Activated T-cell treated with anti-CD3 and anti-CD28 coated beads, Interleukin-2, amount 50 U/mL, for 72 hours (primary cell): ENCODE data around the gene FHDC1. TPM values are rescaled to one million over a fixed set of nuclear protein-coding genes. Genes with fewer than 3 reads are reported as not detected.

Experiments used
- ATAC-seq, 2 donors: fragments of 150-1000 bp; cut with Tn5 transposase; replicated peaks in 1 of 2; 2 replicates each; pipeline ENCODE4 v1.10.0; 2021; ENCODE audit warnings: moderate library complexity in 2 of 2, mild to moderate bottlenecking in 1 of 2
- DNase-seq, 2 donors: peaks; one replicate each; pipeline ENCODE4 v3.0.0; 2021 to 2022; ENCODE audit warnings: mixed read lengths in 1 of 2
- H3K27ac Mint-ChIP-seq: one replicate; pipeline ENCODE4 v1.8.0; 2022; ENCODE audit warnings: mild to moderate bottlenecking, moderate library complexity, mixed read lengths
- H3K27me3 Mint-ChIP-seq: one replicate; pipeline ENCODE4 v1.8.0; 2022; ENCODE audit warnings: low read depth, mixed read lengths
- H3K36me3 Mint-ChIP-seq, 2 donors: one replicate each; pipeline ENCODE4 v1.8.0; 2022; ENCODE audit warnings: mixed read lengths in 2 of 2, mild to moderate bottlenecking in 1 of 2; ENCODE audit not compliant: insufficient read depth in 2 of 2
- H3K4me1 Mint-ChIP-seq: one replicate; pipeline ENCODE4 v1.8.0; 2022; ENCODE audit warnings: low read depth, mixed read lengths
- H3K4me3 Mint-ChIP-seq, 2 donors: one replicate each; pipeline ENCODE4 v1.8.0; 2022; ENCODE audit warnings: mild to moderate bottlenecking in 2 of 2, mixed read lengths in 2 of 2, moderate library complexity in 2 of 2
- H3K9me3 Mint-ChIP-seq, 2 donors: one replicate each; pipeline ENCODE4 v1.8.0; 2022; ENCODE audit warnings: mixed read lengths in 2 of 2
- total RNA-seq, 2 donors: library from RNA; stranded (reverse); gene quantifications; one replicate each; pipeline ENCODE4 v1.2.3, GENCODE V29; 2022

Gene FHDC1
- total RNA-seq, 2 donors from 2014 or later = 0.10 to 0.14 TPM

- H3K9me3 Mint-ChIP-seq = no peaks in the 10 kb centered on the region
- ATAC-seq (no peak), DNase-seq (no peak)
- no peak overlapping the region for H3K4me3 Mint-ChIP-seq
- no peaks in the 10 kb centered on the region for H3K27me3 Mint-ChIP-seq
- H3K27ac Mint-ChIP-seq = no peak overlapping the region
- no peaks in the 10 kb centered on the region for H3K36me3 Mint-ChIP-seq
- no peaks in the 10 kb centered on the region for H3K4me1 Mint-ChIP-seq
Observed at GRCh38 chr4:152953514-152953913, 17.4 kb downstream of the FHDC1 start.

- no peaks in the 10 kb centered on the region for H3K27me3 Mint-ChIP-seq
- H3K9me3 Mint-ChIP-seq = no peaks in the 10 kb centered on the region
- H3K4me1 Mint-ChIP-seq = no peaks in the 10 kb centered on the region
- DNase-seq (no peak), ATAC-seq (no peak)
- no peak overlapping the region for H3K27ac Mint-ChIP-seq
- H3K4me3 Mint-ChIP-seq = no peak overlapping the region
- H3K36me3 Mint-ChIP-seq = no peaks in the 10 kb centered on the region
Observed at GRCh38 chr4:152954741-152955140, 18.6 kb downstream of the FHDC1 start.

GRCh38 chr4:152956147-152956546, 20.0 kb downstream of the FHDC1 start:
- Mint-ChIP-seq H3K4me3 (no peak overlapping the region), H3K27ac (no peak overlapping the region), H3K27me3 (no peaks in the 10 kb centered on the region), H3K36me3 (no peaks in the 10 kb centered on the region), H3K9me3 (no peaks in the 10 kb centered on the region), H3K4me1 (no peaks in the 10 kb centered on the region)
- ATAC-seq = no peak
- no peak for DNase-seq

- H3K36me3 Mint-ChIP-seq = no peaks in the 10 kb centered on the region
- DNase-seq (no peak), ATAC-seq (no peak)
- no peaks in the 10 kb centered on the region for H3K4me1 Mint-ChIP-seq
- no peaks in the 10 kb centered on the region for H3K9me3 Mint-ChIP-seq
- H3K27ac Mint-ChIP-seq = no peak overlapping the region
- H3K27me3 Mint-ChIP-seq = no peaks in the 10 kb centered on the region
- no peak overlapping the region for H3K4me3 Mint-ChIP-seq
Observed at GRCh38 chr4:152956650-152957436, 20.7 kb downstream of the FHDC1 start.

- ATAC-seq (no peak), DNase-seq (no peak)
- no peaks in the 10 kb centered on the region for H3K9me3 Mint-ChIP-seq
- no peaks in the 10 kb centered on the region for H3K27me3 Mint-ChIP-seq
- H3K36me3 Mint-ChIP-seq = no peaks in the 10 kb centered on the region
- no peak overlapping the region for H3K27ac Mint-ChIP-seq
- H3K4me1 Mint-ChIP-seq = no peaks in the 10 kb centered on the region
- no peak overlapping the region for H3K4me3 Mint-ChIP-seq
Observed at GRCh38 chr4:152957437-152958171, 21.5 kb downstream of the FHDC1 start.

- Mint-ChIP-seq H3K4me3 (no peak overlapping the region), H3K36me3 (no peaks in the 10 kb centered on the region), H3K4me1 (no peaks in the 10 kb centered on the region), H3K27ac (no peak overlapping the region), H3K27me3 (no peaks in the 10 kb centered on the region), H3K9me3 (no peaks in the 10 kb centered on the region)
- ATAC-seq (no peak), DNase-seq (no peak)
Observed at GRCh38 chr4:152959080-152959479, 23.0 kb downstream of the FHDC1 start.

- ATAC-seq (no peak), DNase-seq (no peak)
- no peaks in the 10 kb centered on the region for H3K4me1 Mint-ChIP-seq
- no peaks in the 10 kb centered on the region for H3K27me3 Mint-ChIP-seq
- no peaks in the 10 kb centered on the region for H3K36me3 Mint-ChIP-seq
- no peak overlapping the region for H3K27ac Mint-ChIP-seq
- H3K9me3 Mint-ChIP-seq = no peaks in the 10 kb centered on the region
- no peak overlapping the region for H3K4me3 Mint-ChIP-seq
Observed at GRCh38 chr4:152960082-152960481, 24.0 kb downstream of the FHDC1 start.

- no peaks in the 10 kb centered on the region for H3K27me3 Mint-ChIP-seq
- H3K27ac Mint-ChIP-seq = no peak overlapping the region
- DNase-seq (no peak), ATAC-seq (no peak)
- H3K4me1 Mint-ChIP-seq = no peaks in the 10 kb centered on the region
- H3K9me3 Mint-ChIP-seq = no peaks in the 10 kb centered on the region
- H3K36me3 Mint-ChIP-seq = no peaks in the 10 kb centered on the region
- H3K4me3 Mint-ChIP-seq = no peak overlapping the region
Observed at GRCh38 chr4:152961014-152961772, 25.1 kb downstream of the FHDC1 start.

GRCh38 chr4:152961773-152962115, 25.6 kb downstream of the FHDC1 start:
- no peaks in the 10 kb centered on the region for H3K9me3 Mint-ChIP-seq
- H3K4me3 Mint-ChIP-seq = no peak overlapping the region
- no peaks in the 10 kb centered on the region for H3K4me1 Mint-ChIP-seq

GRCh38 chr4:152962150-152962549, 26.0 kb downstream of the FHDC1 start:
- no peaks in the 10 kb centered on the region for H3K4me1 Mint-ChIP-seq

More at GRCh38 chr4:152961773-152962115, 25.6 kb downstream of the FHDC1 start:
- Mint-ChIP-seq H3K27me3 (no peaks in the 10 kb centered on the region), H3K36me3 (no peaks in the 10 kb centered on the region), H3K27ac (no peak overlapping the region)
- DNase-seq (no peak), ATAC-seq (no peak)

GRCh38 chr4:152964335-152964734, 28.2 kb downstream of the FHDC1 start:
- Mint-ChIP-seq H3K9me3 (no peaks in the 10 kb centered on the region), H3K27me3 (no peaks in the 10 kb centered on the region), H3K27ac (no peak overlapping the region), H3K4me3 (no peak overlapping the region), H3K36me3 (no peaks in the 10 kb centered on the region), H3K4me1 (no peaks in the 10 kb centered on the region)
- DNase-seq = no peak
- ATAC-seq = no peak

More at GRCh38 chr4:152962150-152962549, 26.0 kb downstream of the FHDC1 start:
- no peaks in the 10 kb centered on the region for H3K27me3 Mint-ChIP-seq
- H3K36me3 Mint-ChIP-seq = no peaks in the 10 kb centered on the region
- no peak overlapping the region for H3K4me3 Mint-ChIP-seq
- H3K9me3 Mint-ChIP-seq = no peaks in the 10 kb centered on the region
- DNase-seq = no peak
- ATAC-seq = no peak
- no peak overlapping the region for H3K27ac Mint-ChIP-seq

GRCh38 chr4:152965611-152966010, 29.5 kb downstream of the FHDC1 start:
- Mint-ChIP-seq H3K9me3 (no peaks in the 10 kb centered on the region), H3K4me3 (no peak overlapping the region)
- no peak for ATAC-seq

GRCh38 chr4:152967907-152968306, 31.8 kb downstream of the FHDC1 start:
- Mint-ChIP-seq H3K27ac (no peak overlapping the region), H3K4me3 (no peak overlapping the region), H3K36me3 (no peaks in the 10 kb centered on the region), H3K9me3 (no peaks in the 10 kb centered on the region), H3K4me1 (no peaks in the 10 kb centered on the region), H3K27me3 (no peaks in the 10 kb centered on the region)
- DNase-seq (no peak), ATAC-seq (no peak)

More at GRCh38 chr4:152965611-152966010, 29.5 kb downstream of the FHDC1 start:
- no peaks in the 10 kb centered on the region for H3K27me3 Mint-ChIP-seq
- H3K27ac Mint-ChIP-seq = no peak overlapping the region
- H3K4me1 Mint-ChIP-seq = no peaks in the 10 kb centered on the region
- no peak for DNase-seq
- no peaks in the 10 kb centered on the region for H3K36me3 Mint-ChIP-seq
